Small intestine (tissue), 7 donors: Measurements from ENCODE around the gene STK24. TPM values are rescaled to one million over a fixed set of nuclear protein-coding genes. Genes with fewer than 3 reads are reported as not detected.
A peak's percentile ranks its signal among the peaks of the same experiment; 100 is the strongest.

Source experiments
- DNase-seq, 2 donors: peaks; one replicate each; pipeline versions ENCODE4 v3.0.0 to v3.0.0-alpha.2; 2013
- FAIRE-seq: peaks from 2 replicates; lab custom pipeline; 2012; peaks lifted over from hg19 to GRCh38; lab: Jason Lieb, UNC
- H3K27ac ChIP-seq, 3 donors: one replicate each; pipeline ENCODE4 v1.5.1; 2013; ENCODE audit warnings: low read length in 2 of 3, mild to moderate bottlenecking in 2 of 3, control low read depth in 1 of 3, inconsistent platforms in 1 of 3, low read depth in 1 of 3, moderate library complexity in 1 of 3
- H3K27me3 ChIP-seq, 3 donors: one replicate each; pipeline ENCODE4 v1.6.1; 2013; ENCODE audit warnings: low read length in 3 of 3, inconsistent platforms in 1 of 3; ENCODE audit not compliant: control insufficient read depth in 3 of 3, insufficient read depth in 3 of 3
- H3K36me3 ChIP-seq, 3 donors: one replicate each; pipeline ENCODE4 v1.6.1; 2013; ENCODE audit warnings: low read length in 3 of 3, inconsistent platforms in 1 of 3, low read depth in 1 of 3, mild to moderate bottlenecking in 1 of 3, moderate library complexity in 1 of 3; ENCODE audit not compliant: control insufficient read depth in 3 of 3, insufficient read depth in 2 of 3
- H3K4me1 ChIP-seq, 3 donors: one replicate each; pipeline ENCODE4 v1.6.1; 2013; ENCODE audit warnings: low read length in 2 of 3, inconsistent platforms in 1 of 3, low read depth in 1 of 3, mild to moderate bottlenecking in 1 of 3, moderate library complexity in 1 of 3; ENCODE audit not compliant: control insufficient read depth in 3 of 3, insufficient read depth in 2 of 3
- H3K4me3 ChIP-seq, 3 donors: one replicate each; pipeline ENCODE4 v1.5.1; 2013; ENCODE audit warnings: low read length in 3 of 3, control low read depth in 1 of 3, inconsistent platforms in 1 of 3, low read depth in 1 of 3, mild to moderate bottlenecking in 1 of 3, moderate library complexity in 1 of 3
- H3K9me3 ChIP-seq, 2 donors: one replicate each; pipeline ENCODE4 v1.6.1; 2013; ENCODE audit warnings: low read depth in 1 of 2, low read length in 1 of 2; ENCODE audit not compliant: control insufficient read depth in 2 of 2, insufficient read depth in 1 of 2
- WGBS, 3 donors: extraction: QIAGEN DNeasy Blood & Tissue Kit; methylation state at CpG; one replicate each; pipeline ENCODE4 v1.1.7; 2013; 5-methylcytosine and 5-hydroxymethylcytosine counted together
- polyA plus RNA-seq, 4 donors: library from polyadenylated mRNA; stranded (reverse) in 3 of 4; unstranded in 1 of 4; fragments of 200-250 nt in 3 of 4; fragments of 120-200 nt in 1 of 4; gene quantifications; one replicate each; pipeline versions ENCODE4 v1.2.1 to v1.2.3, GENCODE V29; 2013
- donor health status: healthy with polysubstance abuse.
- donor health status: control.
- donor health status: control.
- donor health status: Bipolar disorder and iron deficiency.
- donor health status: healthy.

Gene STK24
- polyA plus RNA-seq, 4 donors: 71.4 to 119 (median 115) TPM

GRCh38 chr13:98409281-98409680 is 167.6 kb downstream of the STK24 start:
- FAIRE-seq: no peak
- no peak for DNase-seq
- WGBS, 3 donors: 90 to 95% (median 94%) methylated on average over 13 of the region's 13 CpGs

GRCh38 chr13:98407575-98407974 is 169.3 kb downstream of the STK24 start:
- H3K4me1 ChIP-seq: peaks cover 0 to 9% (median 0%) of the 10 kb centered on the region in 3 donors
- no peak overlapping the region for H3K4me3 ChIP-seq
- peaks cover 0 to 5% (median 2%) of the 10 kb centered on the region in 3 donors for H3K36me3 ChIP-seq
- DNase-seq (no peak), FAIRE-seq (no peak)
- H3K27ac ChIP-seq: no peak overlapping the region
- 91 to 97% (median 96%) methylated on average over 4 of the region's 4 CpGs for WGBS, 3 donors
- no peaks in the 10 kb centered on the region for H3K9me3 ChIP-seq
- no peaks in the 10 kb centered on the region for H3K27me3 ChIP-seq

More at GRCh38 chr13:98409281-98409680, 167.6 kb downstream of the STK24 start:
- Histone ChIP-seq H3K27me3 (no peaks in the 10 kb centered on the region), H3K27ac (no peak overlapping the region), H3K36me3 (peaks cover 0 to 13% (median 2%) of the 10 kb centered on the region in 3 donors), H3K4me1 (peaks cover 0 to 9% (median 0%) of the 10 kb centered on the region in 3 donors), H3K4me3 (no peak overlapping the region), H3K9me3 (no peaks in the 10 kb centered on the region)

GRCh38 chr13:98406971-98407370 is 169.9 kb downstream of the STK24 start:
- FAIRE-seq (no peak), DNase-seq (no peak)
- Histone ChIP-seq H3K9me3 (no peaks in the 10 kb centered on the region), H3K4me1 (peaks cover 0 to 9% (median 0%) of the 10 kb centered on the region in 3 donors), H3K36me3 (peaks cover 0 to 5% (median 2%) of the 10 kb centered on the region in 3 donors), H3K27ac (no peak overlapping the region), H3K27me3 (no peaks in the 10 kb centered on the region), H3K4me3 (no peak overlapping the region)
- WGBS, 3 donors: 91 to 96% (median 94%) methylated on average over 9 of the region's 9 CpGs

GRCh38 chr13:98406427-98406826 is 170.5 kb downstream of the STK24 start:
- Histone ChIP-seq H3K9me3 (no peaks in the 10 kb centered on the region), H3K27ac (no peak overlapping the region), H3K27me3 (no peaks in the 10 kb centered on the region), H3K4me3 (no peak overlapping the region), H3K4me1 (peaks cover 0 to 9% (median 0%) of the 10 kb centered on the region in 3 donors), H3K36me3 (peaks cover 0 to 2% (median 2%) of the 10 kb centered on the region in 3 donors)
- 36 to 72% (median 51%) methylated on average over 9 of the region's 9 CpGs for WGBS, 3 donors
- DNase-seq (no peak), FAIRE-seq (no peak)

GRCh38 chr13:98405690-98406344 is 171.1 kb downstream of the STK24 start:
- FAIRE-seq: no peak
- H3K27ac ChIP-seq: no peak overlapping the region

GRCh38 chr13:98405107-98405571 is 171.8 kb downstream of the STK24 start:
- DNase-seq: no peak
- Histone ChIP-seq H3K9me3 (no peaks in the 10 kb centered on the region), H3K36me3 (peaks cover 0 to 2% (median 2%) of the 10 kb centered on the region in 3 donors), H3K27me3 (no peaks in the 10 kb centered on the region), H3K4me1 (peaks cover 0 to 9% (median 0%) of the 10 kb centered on the region in 3 donors), H3K4me3 (no peak overlapping the region), H3K27ac (no peak overlapping the region)
- 49 to 67% (median 54%) methylated on average over 7 of the region's 7 CpGs for WGBS, 3 donors
- no peak for FAIRE-seq

More at GRCh38 chr13:98405690-98406344, 171.1 kb downstream of the STK24 start:
- no peaks in the 10 kb centered on the region for H3K27me3 ChIP-seq
- WGBS, 3 donors: 9 to 52% (median 20%) methylated on average over 8 of the region's 8 CpGs
- H3K4me3 ChIP-seq: no peak overlapping the region
- DNase-seq: peak; percentile 36 to 41
- no peaks in the 10 kb centered on the region for H3K9me3 ChIP-seq
- peaks cover 0 to 9% (median 0%) of the 10 kb centered on the region in 3 donors for H3K4me1 ChIP-seq
- H3K36me3 ChIP-seq: peaks cover 0 to 2% (median 2%) of the 10 kb centered on the region in 3 donors

GRCh38 chr13:98403076-98403475 is 173.8 kb downstream of the STK24 start:
- FAIRE-seq (no peak), DNase-seq (no peak)
- WGBS, 3 donors: 78 to 92% (median 85%) methylated on average over 2 of the region's 2 CpGs
- Histone ChIP-seq H3K36me3 (no peaks in the 10 kb centered on the region), H3K4me1 (peaks cover 0 to 9% (median 0%) of the 10 kb centered on the region in 3 donors), H3K27me3 (no peaks in the 10 kb centered on the region), H3K9me3 (no peaks in the 10 kb centered on the region), H3K4me3 (no peak overlapping the region), H3K27ac (no peak overlapping the region)

GRCh38 chr13:98401934-98402333 is 175.0 kb downstream of the STK24 start:
- Histone ChIP-seq H3K4me1 (peaks cover 0 to 9% (median 0%) of the 10 kb centered on the region in 3 donors), H3K4me3 (no peak overlapping the region), H3K27ac (no peak overlapping the region), H3K27me3 (no peaks in the 10 kb centered on the region), H3K9me3 (no peaks in the 10 kb centered on the region), H3K36me3 (no peaks in the 10 kb centered on the region)
- 85 to 92% (median 87%) methylated on average over 13 of the region's 13 CpGs for WGBS, 3 donors
- FAIRE-seq (no peak), DNase-seq (no peak)
